Activated CD8-positive, alpha-beta memory T cell treated with anti-CD3 and anti-CD28 coated beads for 48 hours (primary cell): Measurements from ENCODE around the gene ZDHHC15.
"Not testable (repeated sequence)": the region's sequence is repeated elsewhere in the genome, so short reads cannot be mapped to it uniquely, and the experiment has no call there.

Source experiments
- DNase-seq, 3 experiments: peaks; one replicate each; pipeline ENCODE4 v3.0.0-alpha.2; 2020; ENCODE audit warnings: low read depth in 2 of 3, low spot score in 2 of 3

Gene ZDHHC15, protein sequence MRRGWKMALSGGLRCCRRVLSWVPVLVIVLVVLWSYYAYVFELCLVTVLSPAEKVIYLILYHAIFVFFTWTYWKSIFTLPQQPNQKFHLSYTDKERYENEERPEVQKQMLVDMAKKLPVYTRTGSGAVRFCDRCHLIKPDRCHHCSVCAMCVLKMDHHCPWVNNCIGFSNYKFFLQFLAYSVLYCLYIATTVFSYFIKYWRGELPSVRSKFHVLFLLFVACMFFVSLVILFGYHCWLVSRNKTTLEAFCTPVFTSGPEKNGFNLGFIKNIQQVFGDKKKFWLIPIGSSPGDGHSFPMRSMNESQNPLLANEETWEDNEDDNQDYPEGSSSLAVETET

GRCh38 chrX:75522565-75523431 is at the start of gene ZDHHC15:
TSS of gene ZDHHC15 (minus strand) at chrX:75523037. CDS start at chrX:75523024, 13 bp downstream.
- DNase-seq, result peak in 2 of 3 experiments; percentile 0 to 9

GRCh38 chrX:75560544-75560943 is 37.7 kb upstream of the ZDHHC15 start:
- not testable (repeated sequence) for DNase-seq

- no peak for DNase-seq
Observed at GRCh38 chrX:75547783-75548182, 24.9 kb upstream of the ZDHHC15 start.

- DNase-seq, result no peak
Observed at GRCh38 chrX:75546724-75547511, 24.1 kb upstream of the ZDHHC15 start.

GRCh38 chrX:75544786-75545185 is 21.9 kb upstream of the ZDHHC15 start:
- DNase-seq, result no peak

DNA sequence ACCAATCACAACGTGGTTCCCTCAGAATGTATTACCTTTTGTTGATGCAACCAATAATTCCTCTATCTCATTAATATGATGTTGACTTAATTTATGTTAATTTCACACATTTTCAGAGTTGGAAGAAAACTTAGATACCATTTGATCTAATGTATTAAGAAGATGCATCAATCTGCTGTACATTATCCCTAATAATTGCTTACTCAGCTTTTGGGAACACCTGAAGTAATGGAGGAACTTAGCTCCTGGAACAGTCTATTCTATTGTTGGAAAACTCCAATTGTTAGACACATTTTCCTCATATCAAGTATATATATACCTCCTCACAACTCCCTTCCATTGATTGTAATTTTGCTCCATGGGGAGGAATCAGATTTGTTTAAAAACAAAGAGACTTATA is 38.9 kb downstream of the ZDHHC15 start:
- no peak for DNase-seq

GRCh38 chrX:75461780-75462179 is 61.1 kb downstream of the ZDHHC15 start:
- not testable (repeated sequence) for DNase-seq

- no peak for DNase-seq
Observed at GRCh38 chrX:75421688-75422230, 101.1 kb downstream of the ZDHHC15 start.

- not testable (repeated sequence) for DNase-seq
Observed at GRCh38 chrX:75407153-75407552, 115.7 kb downstream of the ZDHHC15 start.

DNA sequence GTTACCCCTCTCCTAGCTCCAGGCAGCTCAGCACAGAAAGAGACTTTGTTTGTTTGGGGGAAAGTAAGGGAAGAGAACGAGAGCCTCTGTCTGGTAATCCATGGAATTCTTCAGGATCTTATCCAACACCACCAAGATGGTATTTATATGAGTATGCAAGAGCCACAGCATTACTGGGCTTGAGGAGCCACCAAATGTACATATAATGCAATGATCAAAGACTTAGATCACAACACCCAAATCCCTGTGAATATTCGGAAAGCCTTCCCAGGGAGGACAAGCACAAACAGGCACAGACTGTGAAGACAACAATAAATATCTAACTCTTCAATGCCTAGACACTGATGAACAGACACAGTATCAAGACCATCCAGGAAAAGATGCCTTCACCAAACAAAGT is 132.4 kb downstream of the ZDHHC15 start:
- no peak for DNase-seq

- DNase-seq, result no peak
Observed at GRCh38 chrX:75369721-75370120, 153.1 kb downstream of the ZDHHC15 start.

DNA sequence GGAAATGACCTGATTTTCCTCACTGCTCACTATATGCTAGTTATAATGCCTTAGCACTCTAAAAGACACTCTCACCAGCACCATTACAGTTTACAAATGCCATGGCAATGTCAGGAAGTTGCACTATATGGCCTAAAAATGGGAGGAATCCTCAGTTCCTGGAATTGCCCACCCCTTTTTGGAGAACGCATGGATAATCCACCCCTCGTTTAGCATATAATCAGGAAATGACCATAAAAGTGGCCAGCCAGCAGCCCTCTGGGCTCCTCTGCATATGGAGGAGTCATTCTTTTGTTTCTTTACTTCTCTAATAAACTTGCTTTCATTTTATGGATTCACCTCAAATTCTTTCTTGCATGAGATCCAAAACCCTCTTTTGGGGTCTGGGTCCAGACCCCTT is 156.0 kb downstream of the ZDHHC15 start:
- DNase-seq, result no peak

GRCh38 chrX:75365243-75365975 is 157.4 kb downstream of the ZDHHC15 start:
- DNase-seq, result no peak

- DNase-seq, result no peak
Observed at GRCh38 chrX:75361788-75362187, 161.0 kb downstream of the ZDHHC15 start.

- DNase-seq, result not testable (repeated sequence)
Observed at GRCh38 chrX:75348601-75349000, 174.2 kb downstream of the ZDHHC15 start.

DNA sequence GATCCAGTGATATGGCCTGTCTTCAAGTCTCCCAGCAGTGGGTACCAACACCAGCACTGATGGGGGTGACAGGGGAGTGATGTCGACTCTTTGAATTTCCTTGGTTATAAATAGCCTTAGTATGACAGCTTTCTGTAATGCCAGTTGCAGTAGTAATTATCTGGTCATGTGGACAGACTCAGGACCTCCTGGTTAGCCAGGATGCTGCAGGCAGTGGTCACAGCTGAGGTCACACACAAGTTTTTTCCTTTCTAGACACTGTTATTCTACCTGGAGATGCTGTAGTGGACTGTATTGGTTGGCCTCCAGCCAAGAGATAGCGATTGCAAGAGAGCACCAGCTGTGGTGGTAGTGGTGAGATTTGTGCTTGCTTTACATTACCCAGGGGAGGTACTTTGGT is 185.3 kb downstream of the ZDHHC15 start:
- no peak for DNase-seq

DNA sequence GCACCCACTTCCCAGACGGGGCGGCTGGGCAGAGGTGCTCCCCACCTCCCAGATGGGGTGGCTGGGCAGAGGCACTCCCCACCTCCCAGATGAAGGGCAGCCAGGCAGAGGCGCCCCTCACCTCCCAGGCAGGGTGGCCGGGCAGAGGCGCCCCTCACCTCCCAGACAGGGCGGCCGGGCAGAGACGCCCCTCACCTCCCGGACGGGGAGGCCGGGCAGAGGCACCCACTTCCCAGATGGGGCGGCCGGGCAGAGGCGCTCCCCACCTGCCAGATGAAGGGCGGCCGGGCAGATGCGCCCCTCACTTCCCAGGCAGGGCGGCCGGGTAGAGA is 187.7 kb downstream of the ZDHHC15 start:
- no peak for DNase-seq

DNA sequence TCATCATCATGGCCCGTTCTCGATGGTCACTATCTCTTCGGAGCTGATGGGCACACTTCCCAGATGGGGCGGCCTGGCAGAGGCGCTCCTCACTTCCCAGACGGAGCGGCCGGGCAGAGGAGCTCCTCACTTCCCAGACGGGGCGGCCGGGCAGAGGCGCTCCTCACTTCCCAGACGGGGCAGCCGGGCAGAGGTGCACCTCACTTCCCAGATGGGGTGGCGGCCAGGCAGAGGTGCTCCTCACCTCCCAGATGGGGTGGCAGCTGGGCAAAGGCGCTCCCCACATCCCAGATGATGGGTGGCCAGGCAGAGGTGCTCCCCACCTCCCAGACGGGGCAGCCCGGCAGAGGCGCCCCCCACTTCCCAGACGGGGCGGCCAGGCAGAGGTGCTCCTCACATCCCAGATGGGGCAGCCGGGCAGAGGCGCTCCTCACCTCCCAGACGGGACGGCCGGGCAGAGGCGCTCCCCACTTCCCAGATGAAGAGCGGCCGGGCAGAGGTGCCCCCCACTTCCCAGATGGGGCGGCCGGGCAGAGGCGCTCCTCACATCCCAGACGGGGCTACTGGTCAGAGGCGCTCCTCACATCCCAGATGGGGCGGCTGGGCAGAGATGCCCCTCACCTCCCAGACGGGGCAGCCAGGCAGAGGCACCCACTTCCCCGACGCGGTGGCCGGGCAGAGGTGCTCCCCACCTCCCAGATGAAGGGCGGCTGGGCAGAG is 188.3 kb downstream of the ZDHHC15 start:
- not testable (repeated sequence) for DNase-seq

DNA sequence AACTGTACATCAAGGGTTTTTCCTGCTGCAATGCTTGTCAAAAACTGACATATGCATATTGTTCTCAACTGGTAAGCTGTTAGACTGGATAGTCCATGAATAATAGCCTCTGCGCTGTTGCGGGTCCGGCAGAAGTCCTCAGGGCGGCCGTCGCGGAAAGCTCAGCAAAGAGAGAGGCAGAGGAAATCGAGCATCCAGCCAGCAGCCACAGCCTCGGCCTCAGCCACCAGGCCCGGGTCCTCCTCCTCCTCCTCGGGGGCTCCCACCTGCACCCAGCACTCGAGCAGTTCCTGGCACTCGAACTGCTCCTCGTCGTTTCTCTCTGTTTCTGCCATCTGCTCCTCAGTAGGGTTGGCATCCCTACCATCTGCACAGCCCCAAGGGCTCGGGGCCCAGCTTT is 195.2 kb downstream of the ZDHHC15 start:
- no peak for DNase-seq
